ENCODE measurements around the gene UTS2B.

UTS2B gene

DNA sequence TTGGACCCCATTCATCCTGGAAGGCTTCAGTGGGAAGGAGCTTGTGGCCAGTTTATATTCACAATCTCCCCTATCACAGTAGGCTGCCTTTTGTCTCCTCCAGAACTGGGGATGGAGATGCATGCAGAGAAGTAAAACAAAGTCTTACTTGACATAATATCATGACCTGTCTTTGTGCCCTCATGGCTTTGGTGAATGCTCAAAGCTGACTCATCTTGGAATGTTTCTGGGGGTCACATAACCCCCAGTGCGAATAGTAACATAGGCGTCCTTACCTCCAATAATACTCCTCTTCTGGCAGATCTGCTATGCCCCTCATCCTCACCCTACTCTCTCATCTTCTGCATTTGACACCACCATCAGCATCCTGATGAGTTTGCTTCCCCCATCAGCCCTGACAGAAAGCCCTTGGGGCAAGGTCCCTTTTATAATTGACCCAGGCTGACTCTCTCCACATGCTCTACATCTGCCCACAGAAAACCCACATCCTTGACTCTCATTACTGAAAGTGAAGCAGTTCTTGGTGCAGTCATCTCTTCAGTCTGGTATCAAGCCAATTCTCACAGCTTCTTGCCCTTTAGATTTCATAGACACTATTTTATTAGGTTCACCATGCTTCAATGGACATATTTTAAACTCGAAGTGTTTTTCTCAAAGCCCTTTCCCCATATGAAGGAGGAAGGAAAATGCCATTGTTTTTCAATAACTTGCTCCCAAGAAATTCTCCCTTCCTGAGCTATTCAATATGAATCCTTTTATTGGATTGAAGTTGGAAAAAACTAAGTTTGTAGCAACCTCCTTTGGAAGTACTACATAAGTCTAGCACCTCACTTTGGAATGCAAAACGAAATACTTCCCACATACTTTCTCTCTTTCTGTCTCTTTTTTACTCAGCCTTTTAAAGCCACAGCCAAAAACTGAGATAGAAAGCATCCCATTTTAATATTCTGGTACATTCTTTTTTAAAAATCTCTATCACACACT lies 94.7 kb downstream of the UTS2B start:
- no peaks in the 10 kb centered on the region for H4K20me1 ChIP-seq
- H3K9ac ChIP-seq, result no peak overlapping the region
- peaks cover 4 to 20% (median 10%) of the 10 kb centered on the region in 10 experiments; a peak in 16 of 20 replicates for H3K4me1 ChIP-seq
- H3K27ac ChIP-seq, result no peak overlapping the region
- no peaks in the 10 kb centered on the region for H3K27me3 ChIP-seq
- H3K9me3 ChIP-seq (replicated peaks in 1 of 11), result no peaks in the 10 kb centered on the region
- peak overlapping the region in 8 of 11 experiments; percentile 1 to 26 (median 18); a peak in 7 of 22 replicates for H3K4me2 ChIP-seq
- TF ChIP-seq Cebpa-rat (IDR thresholded peaks at IDR 0.05), result no peak
- no peak overlapping the region for H3K4me3 ChIP-seq
- no peaks in the 10 kb centered on the region for H3K36me3 ChIP-seq

DNA sequence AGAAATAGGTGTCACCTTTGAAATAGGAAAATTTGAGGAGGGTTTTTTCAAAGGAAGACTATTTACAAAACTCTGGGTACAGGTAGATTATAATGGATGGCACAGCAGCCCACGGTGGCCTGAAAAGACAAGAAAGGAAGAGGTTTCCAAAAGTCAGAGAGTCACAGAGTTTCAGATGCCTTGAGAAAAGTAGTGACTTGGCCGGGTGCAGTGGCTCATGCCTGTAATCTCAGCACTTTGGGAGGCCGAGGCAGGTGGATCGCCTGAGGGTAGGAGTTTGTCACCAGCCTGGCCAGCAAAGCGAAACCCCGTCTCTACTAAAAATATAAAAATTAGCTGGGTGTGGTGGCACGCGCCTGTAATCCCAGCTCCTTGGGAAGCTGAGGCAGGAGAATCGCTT lies 96.1 kb downstream of the UTS2B start:
- Histone ChIP-seq H3K9ac (no peak overlapping the region), H4K20me1 (no peaks in the 10 kb centered on the region)
- TF ChIP-seq Cebpa-rat (IDR thresholded peaks at IDR 0.05), result no peak

DNA sequence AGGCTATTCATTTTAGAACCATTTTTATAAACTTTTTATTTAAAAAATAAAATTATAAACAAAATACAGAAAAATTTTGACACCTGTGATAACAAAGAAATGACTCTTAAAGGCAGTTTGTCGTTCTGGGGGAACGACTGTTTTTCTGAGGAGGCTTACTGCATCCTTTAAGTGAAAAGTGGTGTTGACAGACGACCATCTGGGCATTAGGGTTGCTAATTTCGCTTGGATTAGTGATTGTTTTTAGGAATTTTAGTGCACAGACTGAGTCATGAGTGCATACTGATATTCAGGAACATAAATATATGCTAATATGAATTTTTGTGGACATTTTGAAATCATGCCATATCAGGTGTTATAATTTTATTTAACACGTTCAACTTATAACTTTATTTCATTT lies 102.8 kb downstream of the UTS2B start:
- no peaks in the 10 kb centered on the region for H4K20me1 ChIP-seq
- no peak overlapping the region for H3K27ac ChIP-seq
- H3K27me3 ChIP-seq, result no peaks in the 10 kb centered on the region
- H3K4me3 ChIP-seq, result no peak overlapping the region
- H3K4me2 ChIP-seq, result no peak overlapping the region
- no peaks in the 10 kb centered on the region for H3K36me3 ChIP-seq
- H3K9ac ChIP-seq, result no peak overlapping the region
- no peaks in the 10 kb centered on the region for H3K4me1 ChIP-seq
- no peak for TF ChIP-seq Cebpa-rat (IDR thresholded peaks at IDR 0.05)
- H3K9me3 ChIP-seq (replicated peaks in 1 of 11), result no peaks in the 10 kb centered on the region

More for the DNA sequence above, 96.1 kb downstream of the UTS2B start:
- Histone ChIP-seq H3K4me1 (peaks cover 0 to 10% (median 8%) of the 10 kb centered on the region in 10 experiments; a peak in 11 of 20 replicates), H3K27me3 (no peaks in the 10 kb centered on the region), H3K4me3 (no peak overlapping the region), H3K4me2 (no peak overlapping the region), H3K27ac (no peak overlapping the region), H3K36me3 (no peaks in the 10 kb centered on the region), H3K9me3 (replicated peaks in 1 of 11) (no peaks in the 10 kb centered on the region)

DNA sequence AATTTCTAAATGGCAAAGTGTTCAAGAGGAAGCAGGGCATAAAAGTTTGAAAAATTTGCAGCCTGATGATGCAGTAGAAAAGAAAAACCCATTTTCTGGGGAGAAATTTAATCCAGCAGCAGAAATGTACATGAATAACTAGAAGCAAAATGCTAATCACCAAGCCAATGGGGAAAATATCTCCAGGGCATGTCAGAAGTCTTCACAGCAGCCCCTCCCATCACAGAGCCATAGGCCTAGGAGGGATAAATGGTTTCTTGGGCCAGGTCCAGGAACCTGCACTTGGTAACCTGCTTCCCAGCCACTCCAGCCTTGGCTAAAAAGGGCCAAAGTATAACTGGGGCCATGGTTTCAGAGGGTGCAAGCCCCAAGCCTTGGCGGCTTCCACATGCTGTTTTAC lies 108.7 kb downstream of the UTS2B start:
- TF ChIP-seq Cebpa-rat (IDR thresholded peaks at IDR 0.05), result no peak
- no peaks in the 10 kb centered on the region for H4K20me1 ChIP-seq
- no peaks in the 10 kb centered on the region for H3K36me3 ChIP-seq
- no peak overlapping the region for H3K27ac ChIP-seq
- H3K4me1 ChIP-seq, result no peaks in the 10 kb centered on the region
- 0 out of 22 replicates have a peak, but pooled peaks cover 0 to 5% (median 0%) of the 10 kb centered on the region in 11 experiments for H3K9me3 ChIP-seq (replicated peaks in 1 of 11)
- H3K9ac ChIP-seq, result no peak overlapping the region
- H3K4me3 ChIP-seq, result no peak overlapping the region
- H3K27me3 ChIP-seq, result no peaks in the 10 kb centered on the region
- no peak overlapping the region for H3K4me2 ChIP-seq

DNA sequence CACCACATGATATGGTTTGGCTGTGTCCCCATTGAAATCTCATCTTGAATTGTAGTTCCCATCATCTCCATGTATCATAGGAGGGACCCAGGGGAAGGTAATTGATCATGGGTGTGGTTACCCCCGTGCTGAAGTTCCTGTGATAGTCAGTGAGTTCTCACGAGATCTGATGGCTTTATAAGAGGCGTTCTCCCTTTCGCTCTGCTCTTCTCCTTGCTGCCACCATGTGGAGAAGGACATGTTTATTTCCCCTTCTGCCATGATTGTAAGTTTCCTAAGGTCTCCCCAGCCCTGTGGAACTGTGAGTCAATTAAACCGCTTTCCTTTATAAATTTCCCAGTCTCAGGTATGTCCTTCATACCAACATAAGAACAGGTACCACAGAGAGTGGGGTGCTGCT lies 109.4 kb downstream of the UTS2B start:
- no peaks in the 10 kb centered on the region for H4K20me1 ChIP-seq
- H3K4me2 ChIP-seq, result no peak overlapping the region
- H3K4me1 ChIP-seq, result no peaks in the 10 kb centered on the region
- peaks cover 2 to 9% (median 4%) of the 10 kb centered on the region in 11 experiments; a peak in 19 of 22 replicates for H3K9me3 ChIP-seq (replicated peaks in 1 of 11)
- no peak overlapping the region for H3K9ac ChIP-seq
- TF ChIP-seq Cebpa-rat (IDR thresholded peaks at IDR 0.05), result no peak
- H3K27ac ChIP-seq, result no peak overlapping the region
- no peak overlapping the region for H3K4me3 ChIP-seq
- no peaks in the 10 kb centered on the region for H3K36me3 ChIP-seq
- no peaks in the 10 kb centered on the region for H3K27me3 ChIP-seq

DNA sequence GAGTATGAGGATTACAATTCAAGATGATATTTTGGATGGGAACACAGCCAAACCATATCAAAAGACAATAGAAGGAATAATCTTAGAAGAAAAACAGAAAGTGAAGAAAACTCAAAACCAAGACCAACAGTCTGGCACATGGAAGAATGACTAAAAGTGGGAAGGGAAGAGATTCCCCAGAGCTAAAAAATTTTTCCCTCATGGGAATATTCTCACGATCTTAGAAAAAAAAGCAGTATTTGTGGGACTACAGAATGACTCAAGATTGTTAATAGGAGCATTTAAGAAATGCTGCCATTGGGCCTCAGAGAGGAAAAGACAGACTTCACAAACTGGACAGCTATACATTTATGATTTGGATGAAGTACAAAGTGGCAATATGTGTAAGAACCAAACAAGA lies 113.0 kb downstream of the UTS2B start:
- Histone ChIP-seq H3K36me3 (no peaks in the 10 kb centered on the region), H3K9me3 (replicated peaks in 1 of 11) (peaks cover 7 to 15% (median 9%) of the 10 kb centered on the region in 11 experiments; a peak in 20 of 22 replicates), H3K4me3 (no peak overlapping the region), H3K27ac (no peak overlapping the region), H4K20me1 (no peaks in the 10 kb centered on the region), H3K9ac (no peak overlapping the region), H3K27me3 (no peaks in the 10 kb centered on the region), H3K4me2 (no peak overlapping the region), H3K4me1 (no peaks in the 10 kb centered on the region)
- no peak for TF ChIP-seq Cebpa-rat (IDR thresholded peaks at IDR 0.05)
